Neuronal stem cell (in vitro differentiated cells): ENCODE data around the gene COL6A2.

Experiments used
- DNase-seq: peaks from one replicate; pipeline ENCODE4 v3.0.0-alpha.2; 2013; ENCODE audit warnings: low spot score
- H2AFZ ChIP-seq: one replicate; pipeline ENCODE4 v1.6.1; 2013; ENCODE audit warnings: mild to moderate bottlenecking, low read length, inconsistent platforms
- H2AK5ac ChIP-seq: 2 replicates; pipeline ENCODE4 v1.6.1; 2013; ENCODE audit warnings: low read depth, mild to moderate bottlenecking, inconsistent platforms, low read length, moderate library complexity, mixed read lengths
- H2BK120ac ChIP-seq: 2 replicates; pipeline ENCODE4 v1.6.1; 2013; ENCODE audit warnings: low read depth, mild to moderate bottlenecking, inconsistent platforms, low read length, moderate library complexity, mixed read lengths
- H2BK12ac ChIP-seq: one replicate; pipeline ENCODE4 v1.6.1; 2013; ENCODE audit warnings: low read length, inconsistent platforms
- H2BK15ac ChIP-seq: 2 replicates; pipeline ENCODE4 v1.6.1; 2013; ENCODE audit warnings: mild to moderate bottlenecking, low read length, inconsistent platforms, mixed read lengths
- H2BK5ac ChIP-seq: one replicate; pipeline ENCODE4 v1.6.1; 2013; ENCODE audit warnings: inconsistent platforms, mild to moderate bottlenecking, low read length, moderate library complexity
- H3K14ac ChIP-seq: one replicate; pipeline ENCODE4 v1.6.1; 2013; ENCODE audit warnings: low read length, inconsistent platforms
- H3K18ac ChIP-seq: 2 replicates; pipeline ENCODE4 v1.6.1; 2013; ENCODE audit warnings: low read length, inconsistent platforms
- H3K23ac ChIP-seq: 2 replicates; pipeline ENCODE4 v1.6.1; 2013; ENCODE audit warnings: low read depth, mild to moderate bottlenecking, mixed read lengths, low read length, inconsistent platforms; ENCODE audit not compliant: poor library complexity
- H3K27ac ChIP-seq: replicated peaks from 3 replicates; pipeline ENCODE4 v1.5.1; 2013; ENCODE audit warnings: low read length, inconsistent platforms
- H3K27me3 ChIP-seq, 3 experiments: 2 replicates each; pipeline ENCODE4 v1.6.1; 2013; ENCODE audit warnings: low read length in 3 of 3, mild to moderate bottlenecking in 2 of 3, inconsistent platforms in 1 of 3, low read depth in 1 of 3, mixed read lengths in 1 of 3, moderate library complexity in 1 of 3; ENCODE audit not compliant: control insufficient read depth in 3 of 3, insufficient read depth in 3 of 3
- H3K36me3 ChIP-seq, 2 donors: replicated peaks in 1 of 2; 2 replicates each; pipeline ENCODE4 v1.6.1; 2013; ENCODE audit warnings: low read length in 2 of 2; ENCODE audit not compliant: control insufficient read depth in 2 of 2, insufficient read depth in 2 of 2
- H3K4ac ChIP-seq: 2 replicates; pipeline ENCODE4 v1.6.1; 2013; ENCODE audit warnings: inconsistent platforms, mild to moderate bottlenecking, low read length, moderate library complexity
- H3K4me1 ChIP-seq, 2 donors: 1 replicate in 1 of 2; 2 replicates in 1 of 2; pipeline ENCODE4 v1.6.1; 2013; ENCODE audit warnings: low read length in 2 of 2, low read depth in 1 of 2; ENCODE audit not compliant: control insufficient read depth in 2 of 2, insufficient read depth in 1 of 2
- H3K4me2 ChIP-seq: one replicate; pipeline ENCODE4 v1.6.1; 2013; ENCODE audit warnings: mild to moderate bottlenecking, low read length, inconsistent platforms; ENCODE audit not compliant: insufficient read depth, poor library complexity, severe bottlenecking
- H3K4me3 ChIP-seq, 2 donors: 2 replicates each; pipeline ENCODE4 v1.5.1; 2013; ENCODE audit warnings: low read length in 2 of 2, mild to moderate bottlenecking in 2 of 2, inconsistent platforms in 1 of 2, moderate library complexity in 1 of 2
- H3K79me1 ChIP-seq: one replicate; pipeline ENCODE4 v1.6.1; 2013; ENCODE audit warnings: low read depth, mild to moderate bottlenecking, inconsistent platforms, low read length, moderate library complexity
- H3K9ac ChIP-seq: one replicate; pipeline ENCODE4 v1.6.1; 2013; ENCODE audit warnings: mild to moderate bottlenecking, low read depth, low read length, inconsistent platforms; ENCODE audit not compliant: poor library complexity
- H3K9me3 ChIP-seq, 2 donors: replicated peaks in 1 of 2; 2 replicates each; pipeline versions ENCODE3 to v1.6.1; 2013; ENCODE audit warnings: low read length in 2 of 2, mild to moderate bottlenecking in 2 of 2, inconsistent platforms in 1 of 2, low read depth in 1 of 2, mixed read lengths in 1 of 2, moderate library complexity in 1 of 2; ENCODE audit not compliant: control insufficient read depth in 2 of 2, insufficient read depth in 1 of 2
- H4K8ac ChIP-seq: one replicate; pipeline ENCODE4 v1.6.1; 2013; ENCODE audit warnings: low read depth, mild to moderate bottlenecking, inconsistent platforms, low read length, moderate library complexity
- H4K91ac ChIP-seq: one replicate; pipeline ENCODE4 v1.6.1; 2013; ENCODE audit warnings: low read length, low read depth, mild to moderate bottlenecking, inconsistent platforms; ENCODE audit not compliant: poor library complexity
- WGBS, 2 donors: extraction: QIAGEN DNeasy Blood & Tissue Kit; methylation state at CpG; one replicate each; pipeline ENCODE4 v1.1.7; 2013; ENCODE audit warnings: missing lambda C conversion rate in 2 of 2, mixed read lengths in 1 of 2; ENCODE audit not compliant: insufficient read length in 2 of 2, insufficient replicate concordance in 1 of 2; ENCODE audit errors: extremely low coverage in 2 of 2; 5-methylcytosine and 5-hydroxymethylcytosine counted together

COL6A2 gene

GRCh38 chr21:46108827-46109312 is 11.0 kb downstream of the COL6A2 start:
- Histone ChIP-seq H3K14ac (peak overlapping the region; percentile 21), H2BK12ac (no peak overlapping the region), H3K4ac (no peak overlapping the region), H3K4me1 (peaks cover 0 to 1% of the 10 kb centered on the region in 2 donors), H3K27me3 (no peaks in the 10 kb centered on the region), H2BK5ac (no peak overlapping the region), H3K23ac (no peak overlapping the region), H3K9ac (no peak overlapping the region), H2AK5ac (no peak overlapping the region), H3K27ac (no peak overlapping the region), H3K4me2 (no peak overlapping the region), H4K8ac (no peak overlapping the region), H2BK15ac (no peak overlapping the region), H3K36me3 (peaks cover 0 to 3% of the 10 kb centered on the region in 2 donors), H3K9me3 (peaks cover 4 to 10% of the 10 kb centered on the region in 2 donors), H3K18ac (no peak overlapping the region), H4K91ac (no peak overlapping the region), H2AFZ (no peak overlapping the region), H3K4me3 (no peak overlapping the region), H2BK120ac (no peak overlapping the region), H3K79me1 (peaks cover 6% of the 10 kb centered on the region)
- DNase-seq, result no peak
- no CpG with 5 or more reads among the region's 9 CpGs for WGBS, 2 donors

GRCh38 chr21:46109313-46110221 is 11.7 kb downstream of the COL6A2 start:
- no peak for DNase-seq

GRCh38 chr21:46110499-46111192 is 12.7 kb downstream of the COL6A2 start:
- Histone ChIP-seq H2BK15ac (no peak overlapping the region), H3K9me3 (peaks cover 2 to 7% of the 10 kb centered on the region in 2 donors), H3K14ac (peak overlapping the region; percentile 71), H2BK120ac (no peak overlapping the region), H2AFZ (no peak overlapping the region), H3K4me3 (peak overlapping the region in 1 of 2 donors; percentile 7), H3K27ac (no peak overlapping the region), H3K36me3 (peaks cover 0 to 3% of the 10 kb centered on the region in 2 donors), H3K27me3 (no peaks in the 10 kb centered on the region), H2AK5ac (no peak overlapping the region), H4K91ac (no peak overlapping the region), H3K18ac (no peak overlapping the region), H3K9ac (no peak overlapping the region), H3K23ac (no peak overlapping the region), H2BK12ac (peak overlapping the region; percentile 84), H2BK5ac (peak overlapping the region; percentile 66), H3K4me2 (peak overlapping the region; percentile 11), H3K79me1 (peaks cover 5% of the 10 kb centered on the region), H3K4me1 (peaks cover 0 to 1% of the 10 kb centered on the region in 2 donors), H4K8ac (no peak overlapping the region), H3K4ac (no peak overlapping the region)
- WGBS, 2 donors, result no CpG with 5 or more reads among the region's 20 CpGs
- DNase-seq, result no peak

More at GRCh38 chr21:46109313-46110221, 11.7 kb downstream of the COL6A2 start:
- Histone ChIP-seq H3K27ac (no peak overlapping the region), H3K9ac (peak overlapping the region; percentile 30), H3K4me3 (peak overlapping the region in 1 of 2 donors; percentile 37), H4K91ac (no peak overlapping the region), H3K27me3 (no peaks in the 10 kb centered on the region), H2AFZ (no peak overlapping the region), H4K8ac (no peak overlapping the region), H2BK15ac (no peak overlapping the region), H3K18ac (peak overlapping the region; percentile 83), H2AK5ac (no peak overlapping the region), H3K23ac (peak overlapping the region; percentile 25), H3K4ac (no peak overlapping the region), H3K4me2 (no peak overlapping the region), H3K4me1 (peaks cover 0 to 1% of the 10 kb centered on the region in 2 donors), H3K14ac (peak overlapping the region; percentile 75), H3K36me3 (peaks cover 0 to 3% of the 10 kb centered on the region in 2 donors), H2BK120ac (no peak overlapping the region), H3K79me1 (peaks cover 6% of the 10 kb centered on the region), H2BK5ac (no peak overlapping the region), H2BK12ac (no peak overlapping the region), H3K9me3 (peaks cover 4 to 6% of the 10 kb centered on the region in 2 donors)
- no CpG with 5 or more reads among the region's 19 CpGs for WGBS, 2 donors

GRCh38 chr21:46111193-46111571 is 13.3 kb downstream of the COL6A2 start:
- no CpG with 5 or more reads among the region's 12 CpGs for WGBS, 2 donors
- no peak overlapping the region for H4K91ac ChIP-seq
- H3K36me3 ChIP-seq, result peaks cover 0 to 3% of the 10 kb centered on the region in 2 donors

More at GRCh38 chr21:46111193-46111571, 13.3 kb downstream of the COL6A2 start:
- H2BK15ac ChIP-seq, result no peak overlapping the region
- peaks cover 2 to 6% of the 10 kb centered on the region in 2 donors for H3K9me3 ChIP-seq
- H4K8ac ChIP-seq, result no peak overlapping the region
- no peaks in the 10 kb centered on the region for H3K27me3 ChIP-seq
- H2BK120ac ChIP-seq, result no peak overlapping the region
- H3K9ac ChIP-seq, result no peak overlapping the region
- H3K23ac ChIP-seq, result no peak overlapping the region
- no peak overlapping the region for H3K14ac ChIP-seq
- H2BK5ac ChIP-seq, result no peak overlapping the region
- H3K27ac ChIP-seq, result no peak overlapping the region
- no peak overlapping the region for H2AFZ ChIP-seq
- no peak for DNase-seq
- H3K79me1 ChIP-seq, result peaks cover 6% of the 10 kb centered on the region
- no peak overlapping the region for H3K4ac ChIP-seq
- no peak overlapping the region for H2AK5ac ChIP-seq
- H3K4me3 ChIP-seq, result no peak overlapping the region
- H3K4me1 ChIP-seq, result peaks cover 0 to under 1% of the 10 kb centered on the region in 2 donors
- H2BK12ac ChIP-seq, result no peak overlapping the region
- no peak overlapping the region for H3K4me2 ChIP-seq
- no peak overlapping the region for H3K18ac ChIP-seq
